GM18502 (cell line): ENCODE data around the gene SRP72.
"Not testable (repeated sequence)": the region's sequence is repeated elsewhere in the genome, so short reads cannot be mapped to it uniquely, and the experiment has no call there.

Experiments
- ATAC-seq: cut with Tn5 transposase; IDR thresholded peaks from one replicate; pipeline ENCODE4 v1.9.1; 2021; ENCODE audit warnings: mild to moderate bottlenecking; ENCODE audit not compliant: unreplicated experiment, poor library complexity

The SRP72 gene

DNA sequence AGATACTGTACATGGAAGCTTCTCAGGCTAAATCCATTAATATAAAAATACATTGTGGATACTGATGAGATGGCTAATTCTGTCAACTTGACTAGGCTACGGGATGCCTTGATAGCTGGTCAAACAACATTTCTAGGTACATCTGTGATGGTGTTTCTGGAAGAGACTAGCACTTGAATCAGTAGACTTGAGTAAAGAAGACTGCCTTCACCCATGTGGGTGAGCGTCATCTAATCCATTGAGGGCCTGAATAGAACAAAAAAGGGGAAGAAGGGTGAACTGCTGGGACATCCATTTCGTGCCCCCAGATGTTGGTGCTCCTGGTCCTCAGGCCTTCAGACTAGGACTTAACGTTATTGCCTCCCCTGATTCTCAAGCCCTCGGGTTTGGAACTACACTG lies 3.7 kb upstream of the SRP72 start:
- ATAC-seq, result no peak

- ATAC-seq, result no peak
Observed at GRCh38 chr4:56464581-56464980, 2.8 kb upstream of the SRP72 start.

- ATAC-seq, result no peak
Observed at GRCh38 chr4:56465599-56466295, 1.7 kb upstream of the SRP72 start.

GRCh38 chr4:56466296-56466761 lies 1.1 kb upstream of the SRP72 start:
- ATAC-seq, result not testable (repeated sequence)

DNA sequence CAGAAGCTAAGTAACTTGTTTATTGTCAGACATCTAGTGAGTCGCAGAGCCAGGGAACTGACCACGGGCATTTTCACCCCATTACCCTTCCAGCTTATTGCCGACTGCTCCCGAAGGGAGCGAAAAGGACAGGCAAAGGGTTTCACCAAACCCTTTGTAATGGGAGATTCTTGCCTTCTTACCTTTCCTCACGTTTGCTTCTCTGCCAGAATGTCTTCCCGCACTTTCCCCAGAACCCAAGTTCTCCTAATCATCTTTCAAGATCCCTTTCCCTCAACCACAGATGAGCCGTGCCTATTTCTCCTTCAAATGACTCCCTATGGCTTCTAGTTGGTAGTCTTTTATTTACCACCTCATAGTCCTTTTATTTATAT lies 520 bp upstream of the SRP72 start:
- ATAC-seq, result no peak

GRCh38 chr4:56468097-56468422 lies 643 bp downstream of the SRP72 start:
- ATAC-seq, result peak; percentile 58

GRCh38 chr4:56469489-56470210 lies 2.2 kb downstream of the SRP72 start:
- no peak for ATAC-seq

DNA sequence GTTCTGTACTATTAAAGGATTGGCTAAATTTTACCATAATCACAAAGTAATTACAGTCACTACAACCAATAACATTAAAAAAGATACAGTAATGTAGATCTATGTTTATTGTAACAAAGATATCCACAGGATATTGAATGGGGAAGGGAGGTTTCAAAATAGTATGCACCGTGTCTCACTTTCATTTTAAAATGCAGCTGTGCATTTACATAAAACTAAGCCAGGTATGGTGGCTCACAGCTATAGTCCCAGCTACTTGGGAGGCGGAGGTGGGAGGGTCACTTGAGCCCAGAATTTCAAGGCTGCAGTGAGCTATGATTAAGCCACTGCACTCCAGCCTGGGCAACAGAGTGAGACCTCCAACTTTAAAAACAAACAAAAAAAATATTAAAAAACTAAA lies 8.5 kb downstream of the SRP72 start:
- peak; percentile 92 for ATAC-seq

- no peak for ATAC-seq
Observed at GRCh38 chr4:56477192-56477702, 9.8 kb downstream of the SRP72 start.

GRCh38 chr4:56480691-56481090 lies 13.3 kb downstream of the SRP72 start:
- ATAC-seq, result no peak

DNA sequence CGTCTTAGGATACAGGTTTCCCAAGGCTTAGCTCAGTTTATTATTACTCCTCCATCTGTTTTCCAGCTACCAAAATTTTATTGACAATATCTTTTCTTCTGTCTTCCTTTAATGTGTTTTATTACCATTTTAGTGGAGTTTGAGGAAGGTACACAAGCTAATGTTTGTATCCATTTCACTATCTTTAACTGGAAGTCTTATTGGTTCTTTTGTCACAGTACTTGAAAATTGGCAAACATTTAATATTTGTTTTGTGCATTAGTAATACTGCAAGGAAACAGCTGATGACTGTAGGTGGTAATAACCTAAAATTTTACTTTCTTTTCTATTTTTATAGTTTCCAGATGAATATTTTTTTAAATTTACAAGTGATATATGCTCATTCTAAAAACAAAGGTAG lies 28.8 kb downstream of the SRP72 start:
- no peak for ATAC-seq

DNA sequence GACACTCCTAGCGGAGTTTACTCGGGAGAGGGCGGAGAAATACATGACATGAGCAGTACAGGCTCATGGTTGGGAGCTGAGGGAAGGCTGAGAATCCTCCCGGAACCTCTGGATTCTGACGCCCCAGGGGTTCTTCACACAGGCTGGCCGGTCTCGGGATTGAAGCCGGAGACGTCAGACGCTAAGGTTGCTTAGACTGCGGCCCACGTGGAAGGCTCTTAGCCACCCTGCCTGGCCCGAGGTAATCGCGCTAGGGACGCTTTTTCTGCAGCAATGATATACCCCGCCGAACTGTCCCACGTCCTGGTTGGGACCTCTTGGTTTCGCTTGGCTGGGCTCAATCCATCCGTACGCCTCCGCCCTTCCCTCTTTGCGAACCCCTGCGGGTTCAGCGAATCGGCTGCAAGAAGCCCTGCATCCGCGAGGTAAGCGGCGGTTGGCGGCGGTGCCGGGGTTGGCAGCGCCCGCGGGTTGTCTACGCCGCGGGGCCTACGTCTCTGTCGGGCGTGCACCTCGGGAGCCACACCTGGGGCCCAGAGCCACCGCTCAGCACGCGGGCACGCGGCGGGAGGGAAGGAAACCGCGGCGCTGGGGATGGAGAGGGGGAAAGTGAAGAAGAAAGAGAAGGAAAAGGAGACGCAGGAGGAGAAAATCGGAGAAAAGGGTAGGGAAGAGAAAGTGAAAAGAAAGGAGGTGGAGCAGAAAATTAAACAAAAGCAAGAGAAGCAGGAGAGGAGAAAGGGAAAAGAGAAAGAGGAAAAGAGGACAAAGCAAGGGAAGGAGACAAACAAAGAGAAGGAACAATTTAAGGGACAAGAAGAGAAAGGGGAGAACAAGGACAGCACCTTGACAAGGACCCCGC lies 38.1 kb downstream of the SRP72 start, which contains the start of gene ARL9:
ARL9 (plus strand) TSS at position 523 of the 862 bp plus-strand sequence; CDS start at position 595, 72 bp downstream.
- ATAC-seq, result peak; percentile 71

DNA sequence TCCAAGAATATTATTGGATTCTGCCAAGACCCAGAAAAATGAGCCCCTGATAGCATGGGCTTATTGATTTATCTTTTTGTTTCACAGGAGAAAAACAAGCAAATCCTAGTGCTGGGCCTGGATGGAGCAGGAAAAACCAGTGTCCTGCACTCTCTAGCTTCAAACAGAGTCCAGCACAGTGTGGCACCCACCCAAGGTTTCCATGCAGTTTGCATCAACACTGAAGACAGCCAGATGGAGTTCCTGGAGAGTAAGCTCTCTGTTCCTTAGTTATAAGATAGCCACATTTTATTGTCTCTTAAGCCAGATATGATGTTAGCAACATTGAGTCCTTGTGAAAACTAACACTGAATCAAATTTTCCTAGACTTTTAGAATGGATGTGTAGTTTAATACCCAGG lies 43.7 kb downstream of the SRP72 start:
- no peak for ATAC-seq

GRCh38 chr4:56512166-56512565 lies 44.7 kb downstream of the SRP72 start:
- no peak for ATAC-seq

GRCh38 chr4:56513517-56513916 lies 46.1 kb downstream of the SRP72 start:
- ATAC-seq, result no peak

- peak; percentile 94 for ATAC-seq
Observed at GRCh38 chr4:56530269-56531148, 63.1 kb downstream of the SRP72 start.

- no peak for ATAC-seq
Observed at GRCh38 chr4:56531149-56531770, 63.8 kb downstream of the SRP72 start.

- no peak for ATAC-seq
Observed at GRCh38 chr4:56531823-56532222, 64.4 kb downstream of the SRP72 start.

GRCh38 chr4:56532239-56532638 lies 64.8 kb downstream of the SRP72 start:
- ATAC-seq, result no peak
